CD1c-positive myeloid dendritic cell (primary cell): Measurements from ENCODE around the gene RBKS.
A peak's percentile ranks its signal among the peaks of the same experiment; 100 is the strongest.

Source experiments
- DNase-seq: peaks from one replicate; pipeline ENCODE4 v3.0.0-alpha.2; 2016; ENCODE audit errors: extremely low spot score

The RBKS gene

GRCh38 chr2:27735263-27735904 lies 154.8 kb downstream of the RBKS start:
- peak; percentile 56 for DNase-seq

- no peak for DNase-seq
These were observed 155.9 kb downstream of the RBKS start for GRCh38 chr2:27734305-27734704.
